Spinal cord (tissue), 10 donors: ENCODE results near the gene PCID2. TPM values are rescaled to one million over a fixed set of nuclear protein-coding genes. Genes with fewer than 3 reads are reported as not detected.

Experiments
- DNase-seq, 6 donors: peaks; one replicate each; pipeline versions ENCODE4 v3.0.0 to v3.0.0-alpha.2; 2013 to 2015; ENCODE audit warnings: low spot score in 6 of 6, low read depth in 4 of 6
- H3K27ac ChIP-seq: one replicate; pipeline ENCODE4 v1.5.1; 2013; ENCODE audit warnings: low read depth, low read length, control low read depth
- H3K27me3 ChIP-seq: one replicate; pipeline ENCODE4 v1.6.1; 2013; ENCODE audit warnings: low read length; ENCODE audit not compliant: control insufficient read depth, insufficient read depth
- H3K36me3 ChIP-seq: one replicate; pipeline ENCODE4 v1.6.1; 2013; ENCODE audit warnings: low read length; ENCODE audit not compliant: control insufficient read depth, insufficient read depth
- H3K4me1 ChIP-seq: one replicate; pipeline ENCODE4 v1.6.1; 2013; ENCODE audit warnings: low read length; ENCODE audit not compliant: control insufficient read depth, insufficient read depth
- H3K4me3 ChIP-seq: one replicate; pipeline ENCODE4 v1.5.1; 2013; ENCODE audit warnings: low read depth, low read length, control low read depth
- H3K9me3 ChIP-seq: one replicate; pipeline ENCODE4 v1.6.1; 2013; ENCODE audit warnings: low read length; ENCODE audit not compliant: control insufficient read depth, insufficient read depth
- WGBS: methylation state at CpG from one replicate; pipeline ENCODE4 v1.1.5; 2013; ENCODE audit warnings: missing lambda C conversion rate; ENCODE audit not compliant: insufficient coverage; 5-methylcytosine and 5-hydroxymethylcytosine counted together
- polyA plus RNA-seq, 2 donors: library from polyadenylated mRNA; unstranded; fragments of 120-200 nt; gene quantifications; one replicate each; pipeline ENCODE4 v1.2.1, GENCODE V29; 2013; ENCODE audit not compliant: insufficient read length in 2 of 2
- total RNA-seq, 2 donors: library from RNA; depleted of rRNA in 1 of 2; stranded (reverse); fragments of 120-200 nt in 1 of 2; fragments of >200 nt in 1 of 2; gene quantifications; one replicate each; pipeline versions ENCODE4 v1.2.3 to v1.2.4, GENCODE V29; 2013 to 2014
- donor health status: healthy.

Gene PCID2
- total and polyA plus RNA-seq, 4 donors, result 32.4 to 51.5 (median 45.4) TPM

DNA sequence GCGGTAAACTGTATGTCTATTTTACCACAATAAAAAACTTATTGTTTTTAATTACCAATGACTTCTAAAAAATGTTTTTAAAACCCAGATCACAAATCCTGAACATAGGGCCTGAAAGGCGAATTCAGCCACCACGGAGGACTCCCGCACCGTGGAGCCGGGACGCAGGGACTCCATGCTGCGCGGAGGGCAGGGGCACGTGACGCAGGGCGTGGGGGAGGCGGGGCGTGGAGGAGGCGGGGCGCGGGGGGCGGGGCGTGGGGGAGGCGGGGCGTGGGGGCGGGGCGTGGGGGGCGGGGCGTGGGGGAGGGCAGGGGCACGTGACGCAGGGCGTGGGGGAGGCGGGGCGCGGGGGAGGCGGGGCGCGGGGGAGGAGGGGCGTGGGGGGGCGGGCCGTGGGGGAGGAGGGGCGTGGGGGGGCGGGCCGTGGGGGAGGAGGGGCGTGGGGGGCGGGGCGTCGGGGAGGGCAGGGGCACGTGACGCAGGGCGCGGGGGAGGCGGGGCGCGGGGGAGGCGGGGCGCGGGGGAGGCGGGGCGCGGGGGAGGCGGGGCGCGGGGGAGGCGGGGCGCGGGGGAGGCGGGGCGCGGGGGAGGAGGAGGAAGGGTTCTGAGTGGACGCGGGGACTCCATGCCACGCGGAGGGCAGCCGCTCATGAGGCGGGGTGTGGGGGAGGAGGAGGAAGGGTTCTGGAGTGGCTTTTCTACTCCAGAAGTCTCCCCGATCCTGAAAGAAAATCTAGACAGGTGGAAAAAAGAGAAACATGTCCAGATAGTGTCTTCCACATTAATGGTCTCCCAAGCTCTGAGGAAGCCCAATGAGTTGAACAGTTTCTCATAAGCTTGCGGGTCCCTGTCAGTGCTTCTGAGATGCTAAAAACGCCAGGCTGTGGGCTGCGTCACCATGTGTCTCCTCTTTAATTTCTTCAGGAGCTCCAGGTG lies 54.4 kb downstream of the PCID2 start:
- Histone ChIP-seq H3K4me1 (peaks cover 30% of the 10 kb centered on the region), H3K4me3 (peak overlapping the region; percentile 55), H3K27ac (peak overlapping the region; percentile 75), H3K27me3 (peaks cover 15% of the 10 kb centered on the region), H3K9me3 (no peaks in the 10 kb centered on the region), H3K36me3 (peaks cover 7% of the 10 kb centered on the region)
- WGBS, result 21% methylated on average over 13 of the region's 76 CpGs
- peak; percentile 43 to 87 (median 52) for DNase-seq

DNA sequence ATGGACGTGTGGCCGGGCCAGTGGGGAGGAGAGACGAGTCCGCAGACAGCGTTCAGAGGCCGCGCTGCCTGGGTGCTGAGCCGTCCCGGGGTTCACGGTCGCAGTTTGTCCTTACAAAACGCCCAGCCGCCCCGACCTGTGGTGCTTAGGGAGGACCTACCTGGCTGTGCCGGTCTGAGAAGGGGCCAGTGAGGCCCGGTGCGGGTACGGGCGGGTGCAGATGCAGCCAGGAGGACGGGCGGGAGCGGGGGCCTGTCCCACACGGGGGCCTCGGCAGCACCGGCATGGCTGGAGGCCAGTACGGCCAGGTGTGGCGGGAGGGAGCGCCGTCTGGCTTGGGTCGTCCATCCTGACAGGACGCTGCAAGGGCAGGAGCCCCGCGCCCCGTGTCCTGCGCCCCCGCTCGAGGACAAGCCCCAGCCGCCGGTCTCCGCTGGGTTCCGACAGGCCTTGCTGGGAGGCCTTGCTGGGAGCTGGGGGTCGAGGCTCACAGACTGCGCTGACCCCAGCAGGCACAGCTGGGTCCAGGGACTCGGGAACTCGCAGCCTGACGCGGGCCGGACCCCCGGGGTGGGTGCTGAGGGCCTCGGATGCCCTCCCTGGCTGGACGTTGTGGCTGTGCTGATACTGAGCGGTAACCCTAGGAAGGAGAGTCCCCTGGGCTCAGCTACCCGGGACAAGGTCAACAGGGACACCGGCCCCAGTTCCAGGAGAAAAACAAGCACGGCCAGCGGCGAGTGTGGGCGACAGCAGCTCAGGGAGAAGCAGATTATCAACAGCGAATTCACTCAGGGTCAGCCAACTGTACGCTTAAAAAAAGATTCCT lies 55.3 kb downstream of the PCID2 start:
- H3K27ac ChIP-seq, result peak overlapping the region; percentile 75
- peak in 2 of 6 donors; percentile 22 to 23 for DNase-seq

DNA sequence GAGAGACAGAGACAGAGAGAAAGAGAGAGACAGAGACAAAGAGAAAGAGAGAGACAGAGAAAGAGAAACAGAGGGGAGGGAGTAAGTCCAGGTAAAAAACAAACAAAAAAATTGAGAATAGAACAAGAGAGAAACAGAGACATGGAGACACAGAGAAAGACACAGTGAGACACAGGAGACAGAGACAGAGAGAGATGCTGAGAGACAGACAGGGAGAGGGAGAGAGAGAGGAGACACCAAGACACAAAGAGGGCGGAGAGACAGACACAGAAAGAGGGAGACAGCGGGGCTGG lies 55.8 kb downstream of the PCID2 start:
- Histone ChIP-seq H3K9me3 (no peaks in the 10 kb centered on the region), H3K36me3 (peaks cover 7% of the 10 kb centered on the region), H3K27ac (no peak overlapping the region), H3K4me1 (peaks cover 29% of the 10 kb centered on the region), H3K4me3 (peak overlapping the region; percentile 55), H3K27me3 (peaks cover 15% of the 10 kb centered on the region)
- no peak for DNase-seq
- 25% methylated on average over 2 of the region's 2 CpGs for WGBS

More for the DNA sequence above, 55.3 kb downstream of the PCID2 start:
- Histone ChIP-seq H3K4me3 (peak overlapping the region; percentile 55), H3K9me3 (no peaks in the 10 kb centered on the region), H3K36me3 (peaks cover 7% of the 10 kb centered on the region), H3K27me3 (peaks cover 15% of the 10 kb centered on the region), H3K4me1 (peaks cover 29% of the 10 kb centered on the region)
- WGBS, result 5% methylated on average over 60 of the region's 60 CpGs

DNA sequence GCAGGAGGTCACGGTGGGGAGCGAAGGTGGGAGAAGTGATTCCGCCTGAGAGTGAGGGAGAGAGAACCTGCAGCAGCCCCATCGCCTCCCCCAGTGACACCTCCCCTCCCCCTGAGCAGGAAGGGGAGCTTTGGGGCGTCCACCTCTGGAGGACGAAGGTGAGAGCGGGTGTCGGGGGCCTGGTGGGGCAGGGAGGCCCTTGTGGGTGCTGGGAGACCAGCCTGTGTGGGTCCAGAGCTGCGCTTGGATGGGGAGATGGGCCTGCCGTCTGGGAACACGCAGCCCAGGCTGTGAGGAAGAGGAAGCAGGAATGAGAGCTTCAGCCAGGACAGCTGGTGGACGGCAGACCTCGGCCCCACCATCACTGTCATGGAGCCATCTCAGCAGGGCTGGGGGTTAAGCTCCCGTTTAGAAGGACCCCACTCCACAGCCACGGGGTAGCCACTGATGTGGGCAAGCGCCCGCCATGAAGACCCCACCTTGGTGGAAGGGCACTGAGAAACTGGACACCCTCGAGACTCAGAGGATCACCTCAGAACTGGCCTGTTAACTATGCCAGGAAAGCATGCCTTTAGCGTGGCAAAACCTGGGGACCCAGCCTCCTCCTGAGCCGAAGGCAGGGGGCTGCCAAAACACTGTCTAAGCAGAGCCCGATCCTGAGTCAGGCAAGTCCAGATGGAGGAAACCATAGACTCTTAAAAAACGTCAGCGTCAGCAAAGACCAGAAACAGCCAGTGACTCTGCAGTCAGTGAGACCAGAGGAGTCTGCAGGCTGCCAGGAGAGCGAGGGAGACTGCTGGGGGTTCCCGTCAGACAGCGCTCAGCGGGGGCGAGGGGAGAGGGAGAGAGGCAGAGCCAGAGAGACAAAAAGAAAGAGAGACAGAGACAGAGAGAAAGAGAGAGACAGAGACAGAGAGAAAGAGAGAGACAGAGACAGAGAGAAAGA lies 56.5 kb downstream of the PCID2 start:
- no peaks in the 10 kb centered on the region for H3K9me3 ChIP-seq
- H3K27me3 ChIP-seq, result peaks cover 15% of the 10 kb centered on the region
- DNase-seq, result peak in 2 of 6 donors; percentile 50 to 54
- H3K36me3 ChIP-seq, result peaks cover 7% of the 10 kb centered on the region
- WGBS, result 65% methylated on average over 21 of the region's 28 CpGs
- H3K4me3 ChIP-seq, result no peak overlapping the region
- H3K4me1 ChIP-seq, result peaks cover 29% of the 10 kb centered on the region
- H3K27ac ChIP-seq, result no peak overlapping the region

DNA sequence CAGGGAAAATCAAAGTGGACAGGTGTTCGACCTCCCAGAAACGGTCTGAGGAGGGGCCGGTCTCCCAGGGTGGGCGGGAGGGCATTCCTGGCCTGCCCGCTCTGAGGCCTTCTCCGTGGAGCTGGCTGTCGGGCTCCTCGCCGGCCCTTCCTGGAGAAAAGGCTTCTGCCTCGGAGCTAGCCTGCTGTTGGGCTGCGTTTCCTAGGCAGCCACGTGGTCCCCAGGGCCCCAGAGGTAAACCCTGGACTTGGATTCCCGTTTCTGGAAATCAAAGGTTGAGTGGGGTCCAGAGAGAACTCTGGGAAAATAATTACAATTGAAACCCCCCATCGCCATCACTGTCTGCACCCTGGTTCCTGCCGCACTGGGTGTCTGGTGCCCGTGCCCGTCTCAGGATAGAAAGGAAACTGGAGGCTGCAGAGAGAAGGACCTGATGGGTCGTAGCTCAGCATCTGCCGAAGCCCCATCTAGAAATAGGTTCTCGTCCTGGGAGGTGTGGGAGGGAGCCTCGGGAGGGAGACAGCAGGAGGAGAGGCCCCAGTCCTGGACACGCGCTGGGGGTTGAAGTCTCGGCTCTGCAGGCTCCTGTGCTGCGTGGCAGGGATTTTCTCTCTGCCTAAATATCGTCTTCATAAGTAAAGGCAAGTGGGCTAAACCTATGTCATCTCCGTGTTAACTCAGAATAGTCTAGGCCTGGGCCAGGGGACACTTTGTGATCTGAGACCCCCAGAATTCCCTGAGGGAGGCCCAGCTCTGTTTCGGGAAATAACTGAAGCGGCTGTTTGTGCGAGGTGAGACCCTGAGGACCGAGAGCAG lies 57.7 kb downstream of the PCID2 start:
- peaks cover 15% of the 10 kb centered on the region for H3K27me3 ChIP-seq
- no peak overlapping the region for H3K4me3 ChIP-seq
- H3K36me3 ChIP-seq, result peaks cover 7% of the 10 kb centered on the region
- no peaks in the 10 kb centered on the region for H3K9me3 ChIP-seq
- 84% methylated on average over 31 of the region's 31 CpGs for WGBS
- H3K4me1 ChIP-seq, result peaks cover 29% of the 10 kb centered on the region
- no peak overlapping the region for H3K27ac ChIP-seq
- DNase-seq, result no peak

DNA sequence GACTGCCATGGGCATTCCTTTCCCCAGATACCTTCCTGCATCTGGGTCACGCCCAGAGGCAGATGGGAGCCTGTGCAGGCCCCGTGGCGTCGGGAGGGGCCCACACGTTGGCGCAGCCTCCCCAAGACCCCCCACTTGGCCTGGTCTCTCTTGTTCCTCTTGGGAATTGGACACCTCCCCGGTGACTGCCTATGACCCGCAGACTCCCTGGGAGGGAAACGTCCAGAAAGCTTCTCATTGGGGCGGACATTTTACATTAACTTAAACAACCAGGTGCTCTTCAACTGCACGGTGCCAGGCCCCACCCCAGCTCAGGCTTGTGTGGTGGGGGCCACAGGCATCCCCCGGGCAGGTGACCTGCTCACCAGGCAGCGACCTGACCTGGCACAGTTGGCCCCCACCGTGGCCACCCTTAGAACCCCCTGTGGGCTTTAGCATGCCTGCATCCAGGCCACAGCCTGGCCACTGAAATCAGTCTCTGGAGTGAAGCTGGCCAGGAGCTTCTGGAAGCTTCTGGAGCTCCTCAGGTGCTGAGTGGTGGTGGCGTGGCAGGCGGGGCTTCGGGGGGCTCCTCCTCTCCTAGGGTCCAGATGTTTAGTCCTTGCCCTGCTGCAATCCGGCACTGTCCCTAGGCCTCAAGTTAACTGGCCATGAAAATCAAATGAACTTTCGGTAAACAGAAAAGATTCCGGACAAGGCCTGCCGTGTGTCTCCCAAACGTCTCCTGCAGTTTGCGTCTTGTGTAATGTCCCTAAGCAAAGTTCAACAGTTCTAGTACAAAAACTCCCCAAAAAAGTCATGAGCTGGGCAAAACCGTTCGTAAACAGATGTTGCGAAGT lies 58.5 kb downstream of the PCID2 start:
- Histone ChIP-seq H3K27ac (no peak overlapping the region), H3K4me3 (no peak overlapping the region), H3K4me1 (peaks cover 29% of the 10 kb centered on the region), H3K27me3 (peaks cover 15% of the 10 kb centered on the region), H3K36me3 (peaks cover 7% of the 10 kb centered on the region), H3K9me3 (no peaks in the 10 kb centered on the region)
- no peak for DNase-seq
- 93% methylated on average over 23 of the region's 26 CpGs for WGBS

DNA sequence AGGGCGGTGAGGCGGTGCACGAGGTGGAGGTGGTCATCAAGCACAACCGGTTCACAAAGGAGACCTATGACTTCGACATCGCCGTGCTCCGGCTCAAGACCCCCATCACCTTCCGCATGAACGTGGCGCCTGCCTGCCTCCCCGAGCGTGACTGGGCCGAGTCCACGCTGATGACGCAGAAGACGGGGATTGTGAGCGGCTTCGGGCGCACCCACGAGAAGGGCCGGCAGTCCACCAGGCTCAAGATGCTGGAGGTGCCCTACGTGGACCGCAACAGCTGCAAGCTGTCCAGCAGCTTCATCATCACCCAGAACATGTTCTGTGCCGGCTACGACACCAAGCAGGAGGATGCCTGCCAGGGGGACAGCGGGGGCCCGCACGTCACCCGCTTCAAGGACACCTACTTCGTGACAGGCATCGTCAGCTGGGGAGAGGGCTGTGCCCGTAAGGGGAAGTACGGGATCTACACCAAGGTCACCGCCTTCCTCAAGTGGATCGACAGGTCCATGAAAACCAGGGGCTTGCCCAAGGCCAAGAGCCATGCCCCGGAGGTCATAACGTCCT lies 59.4 kb downstream of the PCID2 start:
- WGBS, result 94% methylated on average over 38 of the region's 38 CpGs
- Histone ChIP-seq H3K4me3 (no peak overlapping the region), H3K27ac (no peak overlapping the region), H3K4me1 (peaks cover 22% of the 10 kb centered on the region), H3K36me3 (peaks cover 7% of the 10 kb centered on the region), H3K27me3 (peaks cover 15% of the 10 kb centered on the region), H3K9me3 (no peaks in the 10 kb centered on the region)
- DNase-seq, result no peak

DNA sequence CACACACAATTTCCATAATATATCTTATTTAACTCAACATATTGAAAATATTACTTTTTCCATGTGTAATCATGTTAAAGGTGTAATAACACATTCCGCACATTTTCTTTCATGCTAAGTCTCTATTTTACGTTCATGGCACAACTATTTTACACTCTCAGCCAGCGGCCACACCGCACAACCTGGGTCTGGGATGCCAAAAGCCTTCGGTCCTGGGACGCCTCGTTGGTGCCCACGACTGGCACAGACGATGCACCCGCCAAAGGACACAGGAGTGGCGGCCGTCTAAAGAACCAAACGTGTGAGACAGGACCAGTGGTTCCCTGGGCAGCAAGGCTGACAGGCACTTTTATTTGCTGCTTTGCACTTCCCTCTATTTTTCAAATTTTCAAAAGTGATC lies 60.1 kb downstream of the PCID2 start:
- Histone ChIP-seq H3K4me1 (peaks cover 19% of the 10 kb centered on the region), H3K27me3 (peaks cover 15% of the 10 kb centered on the region), H3K9me3 (no peaks in the 10 kb centered on the region), H3K36me3 (peaks cover 7% of the 10 kb centered on the region), H3K27ac (no peak overlapping the region), H3K4me3 (no peak overlapping the region)
- DNase-seq, result no peak
- 91% methylated on average over 13 of the region's 13 CpGs for WGBS
